Aorta (tissue), 5 donors: ENCODE measurements around the gene REC114. TPM values are rescaled to one million over a fixed set of nuclear protein-coding genes. Genes with fewer than 3 reads are reported as not detected.

Experiments used
- ATAC-seq: fragments of 200-7000 bp; cut with Tn5 transposase; one replicate; pipeline ENCODE4 v1.9.1; 2022; ENCODE audit warnings: moderate library complexity; ENCODE audit not compliant: low FRiP score
- DNase-seq, 2 donors: peaks; one replicate each; pipeline ENCODE4 v3.0.0-alpha.2; 2020
- H3K27ac ChIP-seq, 2 donors: one replicate each; pipeline ENCODE4 v1.5.1; 2013; ENCODE audit warnings: low read length in 2 of 2, mild to moderate bottlenecking in 2 of 2, moderate library complexity in 2 of 2, control low read depth in 1 of 2, inconsistent platforms in 1 of 2, low read depth in 1 of 2
- H3K27me3 ChIP-seq, 2 donors: one replicate each; pipeline ENCODE4 v1.6.1; 2013; ENCODE audit warnings: control low read depth in 1 of 2, low read length in 1 of 2, mild to moderate bottlenecking in 1 of 2, moderate library complexity in 1 of 2; ENCODE audit not compliant: insufficient read depth in 2 of 2, control insufficient read depth in 1 of 2
- H3K36me3 ChIP-seq, 2 donors: one replicate each; pipeline ENCODE4 v1.6.1; 2013; ENCODE audit warnings: control low read depth in 1 of 2, low read length in 1 of 2, mild to moderate bottlenecking in 1 of 2; ENCODE audit not compliant: insufficient read depth in 2 of 2, control insufficient read depth in 1 of 2
- H3K4me1 ChIP-seq, 2 donors: one replicate each; pipeline ENCODE4 v1.6.1; 2013; ENCODE audit warnings: low read length in 2 of 2, control low read depth in 1 of 2, mild to moderate bottlenecking in 1 of 2, moderate library complexity in 1 of 2; ENCODE audit not compliant: insufficient read depth in 2 of 2, control insufficient read depth in 1 of 2
- H3K4me3 ChIP-seq, 2 donors: one replicate each; pipeline ENCODE4 v1.5.1; 2013; ENCODE audit warnings: low read length in 2 of 2, control low read depth in 1 of 2, mild to moderate bottlenecking in 1 of 2
- H3K9me3 ChIP-seq: one replicate; pipeline ENCODE4 v1.6.1; 2013; ENCODE audit warnings: mild to moderate bottlenecking, low read length; ENCODE audit not compliant: control insufficient read depth
- WGBS, 2 donors: extraction: QIAGEN DNeasy Blood & Tissue Kit; methylation state at CpG; one replicate each; pipeline ENCODE4 v1.1.7; 2013; 5-methylcytosine and 5-hydroxymethylcytosine counted together
- intact Hi-C, 2 donors: fragments of 100-400 bp; cut with DNase I; formaldehyde crosslinking; loops; one replicate each; pipeline versions ENCODE4 v1.14.2 to v1.15.0; 2022
- polyA plus RNA-seq, 2 donors: library from polyadenylated mRNA; stranded (reverse); fragments of 200-250 nt; gene quantifications; one replicate each; pipeline ENCODE4 v1.2.3, GENCODE V29; 2013
- total RNA-seq, 2 donors: library from RNA; stranded (reverse); fragmentation: NEBNext Ultra II Directional; extraction: Animal tissue kit (Norgen Biotek cat#: 25700); gene quantifications; one replicate each; pipeline ENCODE4 v1.2.1, GENCODE V29; 2021
- donor health status: healthy with polysubstance abuse.
- donor health status: Bipolar disorder and iron deficiency.
- donor health status: DM: no; HTN: no; CAD: no.
- donor health status: DM: no; HTN: no; CAD: no.
- donor health status: DM: yes; HTN: yes; CAD: no.

The REC114 gene
- total and polyA plus RNA-seq, 4 donors: not detected

DNA sequence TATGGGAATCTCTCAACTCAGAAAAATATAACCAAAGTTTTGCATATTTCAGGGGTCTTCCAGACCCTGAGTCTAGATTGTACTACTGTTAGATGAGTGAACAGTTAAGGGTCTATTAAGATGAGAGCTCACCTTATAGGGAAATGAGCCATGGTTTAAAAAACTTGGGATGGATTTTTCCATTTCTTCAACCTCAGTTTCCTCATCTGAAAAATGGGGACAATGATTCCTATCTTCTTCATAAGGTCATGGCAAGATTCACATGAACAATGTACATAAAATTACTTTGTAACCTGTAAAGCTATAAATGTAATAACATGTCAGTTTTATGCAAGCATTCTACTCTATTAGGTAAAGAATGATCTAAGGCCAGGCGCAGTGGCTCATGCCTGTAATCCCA is 161.5 kb downstream of the REC114 start:
- Histone ChIP-seq H3K9me3 (no peaks in the 10 kb centered on the region), H3K4me3 (no peak overlapping the region), H3K27me3 (no peaks in the 10 kb centered on the region), H3K4me1 (peaks cover 11 to 24% of the 10 kb centered on the region in 2 donors), H3K27ac (no peak overlapping the region), H3K36me3 (no peaks in the 10 kb centered on the region)
- WGBS, 2 donors: 96 to 99% methylated on average over 1 of the region's 1 CpG
- ATAC-seq (no peak), DNase-seq (no peak)
- intact Hi-C loops: no loop called here

DNA sequence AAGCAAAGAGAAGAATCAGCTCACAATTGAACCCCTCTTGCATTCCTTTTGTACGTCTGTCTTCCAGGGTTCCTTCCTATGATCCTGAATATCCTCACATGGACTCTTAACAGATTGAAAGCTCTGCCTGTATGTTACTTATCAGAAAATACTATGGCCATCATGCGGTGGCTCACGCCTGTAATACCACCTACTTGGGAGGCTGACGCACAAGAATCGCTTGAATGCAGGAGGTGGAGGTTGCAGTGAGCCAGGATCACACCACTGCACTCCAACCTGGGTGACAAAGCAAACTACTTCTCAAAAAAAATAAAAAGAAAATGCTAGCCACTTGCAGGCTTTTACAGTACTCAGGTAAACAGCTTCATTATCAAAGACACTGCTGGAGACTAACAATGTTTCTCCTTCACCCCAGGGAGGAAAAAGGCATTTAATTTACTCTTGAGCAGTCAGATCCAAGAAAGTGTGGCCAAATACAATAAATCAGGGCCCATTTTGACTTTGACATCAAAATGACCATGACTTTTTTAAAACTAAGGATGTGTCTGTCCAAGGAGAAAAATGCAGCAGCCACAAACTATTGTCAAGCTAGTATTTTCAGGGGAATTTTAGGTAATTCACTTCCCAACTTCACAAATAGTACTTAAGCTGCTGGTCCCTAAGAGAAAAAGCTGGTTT is 162.9 kb downstream of the REC114 start:
- Histone ChIP-seq H3K9me3 (no peaks in the 10 kb centered on the region), H3K27me3 (no peaks in the 10 kb centered on the region), H3K27ac (no peak overlapping the region), H3K4me3 (no peak overlapping the region), H3K36me3 (no peaks in the 10 kb centered on the region), H3K4me1 (peaks cover 9 to 22% of the 10 kb centered on the region in 2 donors)
- DNase-seq (no peak), ATAC-seq (no peak)
- WGBS, 2 donors: 91 to 95% methylated on average over 5 of the region's 5 CpGs
- intact Hi-C loops: no loop called here

DNA sequence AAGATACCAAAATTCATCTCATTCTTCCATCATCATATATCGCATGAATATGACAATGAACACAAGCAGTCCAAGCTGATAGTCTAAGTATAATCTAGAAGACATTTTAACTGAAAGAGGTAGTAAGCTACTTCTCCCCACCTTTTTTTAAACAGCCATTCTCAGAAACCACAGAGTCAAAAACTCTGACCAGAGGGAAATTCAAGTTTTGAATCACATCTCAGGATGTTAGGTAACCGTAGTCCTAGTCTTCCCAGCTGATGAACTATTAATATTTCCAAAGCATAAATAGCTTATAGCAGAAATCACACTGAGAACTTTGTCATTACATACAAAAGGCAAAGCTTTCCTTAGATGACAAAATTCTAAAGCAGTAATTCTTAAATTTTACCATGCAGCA is 164.4 kb downstream of the REC114 start:
- 82 to 84% methylated on average over 2 of the region's 2 CpGs for WGBS, 2 donors
- H3K4me1 ChIP-seq: peaks cover 3 to 16% of the 10 kb centered on the region in 2 donors
- no peaks in the 10 kb centered on the region for H3K9me3 ChIP-seq
- H3K4me3 ChIP-seq: no peak overlapping the region
- H3K27ac ChIP-seq: no peak overlapping the region
- intact Hi-C loops: no loop called here
- no peaks in the 10 kb centered on the region for H3K36me3 ChIP-seq
- no peaks in the 10 kb centered on the region for H3K27me3 ChIP-seq
- ATAC-seq: no peak
- no peak for DNase-seq

DNA sequence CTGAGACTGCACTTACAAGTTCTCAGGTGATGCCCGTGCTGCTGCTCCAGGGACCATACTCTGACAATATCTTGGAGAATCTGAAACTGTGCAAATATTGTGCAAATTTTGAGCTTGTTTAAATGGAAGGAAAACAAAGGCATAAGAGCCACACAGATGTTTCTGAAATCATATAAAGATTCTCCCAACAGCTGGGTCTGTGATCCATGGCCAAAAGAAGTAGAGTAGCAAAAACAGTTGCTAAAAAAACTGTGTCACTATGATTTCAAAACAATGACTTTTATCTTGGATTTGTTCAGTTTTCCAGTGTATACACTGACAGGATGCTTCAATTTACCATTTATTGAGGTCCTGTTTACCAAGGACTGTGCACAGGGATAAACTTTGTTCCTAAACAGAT is 164.9 kb downstream of the REC114 start:
- H3K27ac ChIP-seq: no peak overlapping the region
- intact Hi-C loops: no loop called here

DNA sequence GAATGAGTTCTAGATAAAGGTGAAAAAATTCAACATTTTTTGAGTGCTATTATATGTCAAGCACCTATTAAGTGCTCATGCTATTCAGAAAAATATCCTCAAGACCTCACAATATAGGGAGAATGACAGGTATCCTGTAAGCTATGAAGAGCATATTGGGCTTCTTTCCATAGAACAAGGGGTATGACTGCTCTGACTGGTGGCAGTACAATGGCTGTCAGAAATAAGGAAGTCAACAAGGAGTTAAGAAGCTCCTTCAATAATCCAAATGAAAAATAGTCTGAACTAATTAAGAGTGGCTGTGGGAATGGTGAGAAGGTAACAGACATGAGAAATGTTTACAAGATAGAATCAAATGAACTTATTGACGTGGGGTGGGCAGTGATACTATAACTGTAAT is 165.5 kb downstream of the REC114 start:
- Histone ChIP-seq H3K4me3 (no peak overlapping the region), H3K36me3 (no peaks in the 10 kb centered on the region), H3K9me3 (no peaks in the 10 kb centered on the region), H3K27ac (no peak overlapping the region), H3K27me3 (no peaks in the 10 kb centered on the region), H3K4me1 (peaks cover 1 to 12% of the 10 kb centered on the region in 2 donors)
- ATAC-seq: no peak
- intact Hi-C loops: no loop called here
- no peak for DNase-seq
- 75 to 85% methylated on average over 1 of the region's 1 CpG for WGBS, 2 donors

More for the DNA sequence above, 164.9 kb downstream of the REC114 start:
- no peak overlapping the region for H3K4me3 ChIP-seq
- ATAC-seq (no peak), DNase-seq (no peak)
- WGBS, 2 donors: 88 to 97% methylated on average over 1 of the region's 1 CpG
- H3K27me3 ChIP-seq: no peaks in the 10 kb centered on the region
- no peaks in the 10 kb centered on the region for H3K36me3 ChIP-seq
- peaks cover under 1 to 12% of the 10 kb centered on the region in 2 donors for H3K4me1 ChIP-seq
- no peaks in the 10 kb centered on the region for H3K9me3 ChIP-seq

DNA sequence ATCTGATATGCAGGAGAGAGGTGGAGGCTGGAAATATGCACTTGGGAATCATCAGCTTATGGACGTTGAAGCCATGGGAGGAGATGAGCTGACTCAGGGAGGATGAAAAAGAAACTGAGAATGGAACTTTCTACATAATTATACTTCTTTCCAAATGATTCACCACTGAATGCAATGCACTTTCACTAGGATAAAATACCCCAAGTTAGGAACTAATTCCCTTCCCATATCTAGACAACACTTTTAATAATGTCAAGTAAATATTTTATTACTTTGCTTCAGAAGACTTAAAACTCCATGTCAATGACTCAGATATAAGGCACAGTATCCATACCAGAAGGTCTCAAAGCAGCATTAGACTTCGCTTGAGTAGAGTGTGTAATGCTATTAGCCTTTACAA is 166.0 kb downstream of the REC114 start:
- DNase-seq (no peak), ATAC-seq (no peak)
- Histone ChIP-seq H3K4me1 (peaks cover 1 to 12% of the 10 kb centered on the region in 2 donors), H3K9me3 (no peaks in the 10 kb centered on the region), H3K36me3 (no peaks in the 10 kb centered on the region), H3K27ac (no peak overlapping the region), H3K4me3 (no peak overlapping the region), H3K27me3 (no peaks in the 10 kb centered on the region)
- 55% methylated on average over 2 of the region's 2 CpGs for WGBS, 2 donors
- intact Hi-C loops: no loop called here

Other genes starting within 250 kb of the REC114 start
- gene HCN4, start 74.2 kb upstream of the REC114 start, total RNA-seq: not detected
- under 1 TPM in 1 of 2 donors, not detected in 1; under 0.01 TPM for gene HCN4, start 74.2 kb upstream of the REC114 start, polyA plus RNA-seq
- gene NPTN, start 190.2 kb downstream of the REC114 start, total RNA-seq: 100 to 1,000 TPM; 169 to 221 TPM
- gene NPTN, start 190.2 kb downstream of the REC114 start, polyA plus RNA-seq: 100 to 1,000 TPM; 128 to 173 TPM
- gene CD276, start 241.2 kb downstream of the REC114 start, total RNA-seq: 10 to 100 TPM; 65.2 to 67.9 TPM
- 10 to 100 TPM; 27.7 to 52.9 TPM for gene CD276, start 241.2 kb downstream of the REC114 start, polyA plus RNA-seq